ENCODE data around the gene TP63.

DNA sequence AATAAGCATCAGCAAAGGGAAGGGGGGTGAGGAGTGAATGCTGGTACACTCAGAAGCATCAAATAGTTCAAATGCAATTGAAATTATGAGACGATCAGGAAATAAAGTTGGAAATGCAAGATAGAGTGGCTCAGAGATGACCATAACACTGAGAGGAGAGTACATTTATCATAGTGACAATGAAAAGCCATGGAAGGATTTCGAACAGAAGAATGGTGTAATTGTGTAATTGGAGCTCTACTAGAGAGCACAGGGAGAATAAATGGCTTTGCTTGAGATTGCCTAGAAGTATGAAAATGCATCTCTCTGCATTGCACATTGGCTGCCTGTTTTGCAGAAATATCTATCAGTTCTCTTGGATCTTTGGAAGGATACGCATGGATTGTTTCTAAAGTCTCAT is 163.3 kb downstream of the TP63 start:
- TF ChIP-seq, protein P1, sequence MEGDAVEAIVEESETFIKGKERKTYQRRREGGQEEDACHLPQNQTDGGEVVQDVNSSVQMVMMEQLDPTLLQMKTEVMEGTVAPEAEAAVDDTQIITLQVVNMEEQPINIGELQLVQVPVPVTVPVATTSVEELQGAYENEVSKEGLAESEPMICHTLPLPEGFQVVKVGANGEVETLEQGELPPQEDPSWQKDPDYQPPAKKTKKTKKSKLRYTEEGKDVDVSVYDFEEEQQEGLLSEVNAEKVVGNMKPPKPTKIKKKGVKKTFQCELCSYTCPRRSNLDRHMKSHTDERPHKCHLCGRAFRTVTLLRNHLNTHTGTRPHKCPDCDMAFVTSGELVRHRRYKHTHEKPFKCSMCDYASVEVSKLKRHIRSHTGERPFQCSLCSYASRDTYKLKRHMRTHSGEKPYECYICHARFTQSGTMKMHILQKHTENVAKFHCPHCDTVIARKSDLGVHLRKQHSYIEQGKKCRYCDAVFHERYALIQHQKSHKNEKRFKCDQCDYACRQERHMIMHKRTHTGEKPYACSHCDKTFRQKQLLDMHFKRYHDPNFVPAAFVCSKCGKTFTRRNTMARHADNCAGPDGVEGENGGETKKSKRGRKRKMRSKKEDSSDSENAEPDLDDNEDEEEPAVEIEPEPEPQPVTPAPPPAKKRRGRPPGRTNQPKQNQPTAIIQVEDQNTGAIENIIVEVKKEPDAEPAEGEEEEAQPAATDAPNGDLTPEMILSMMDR (IDR thresholded peaks at IDR 0.05), result no peak
- TF ChIP-seq POLR2A (IDR thresholded peaks at IDR 0.05) (no peak), POLR2AphosphoS5 (IDR thresholded peaks at IDR 0.05; ENCODE audit: insufficient read depth in 1 of 2, low read depth in 1 of 2) (no peak)
